ENCODE results near the gene GEMIN7. TPM values are rescaled to one million over a fixed set of nuclear protein-coding genes. Genes with fewer than 3 reads are reported as not detected.

GEMIN7 gene
- total RNA-seq, 4 donors from 2014 or later = 22.2 to 34.1 (median 27.9) TPM

DNA sequence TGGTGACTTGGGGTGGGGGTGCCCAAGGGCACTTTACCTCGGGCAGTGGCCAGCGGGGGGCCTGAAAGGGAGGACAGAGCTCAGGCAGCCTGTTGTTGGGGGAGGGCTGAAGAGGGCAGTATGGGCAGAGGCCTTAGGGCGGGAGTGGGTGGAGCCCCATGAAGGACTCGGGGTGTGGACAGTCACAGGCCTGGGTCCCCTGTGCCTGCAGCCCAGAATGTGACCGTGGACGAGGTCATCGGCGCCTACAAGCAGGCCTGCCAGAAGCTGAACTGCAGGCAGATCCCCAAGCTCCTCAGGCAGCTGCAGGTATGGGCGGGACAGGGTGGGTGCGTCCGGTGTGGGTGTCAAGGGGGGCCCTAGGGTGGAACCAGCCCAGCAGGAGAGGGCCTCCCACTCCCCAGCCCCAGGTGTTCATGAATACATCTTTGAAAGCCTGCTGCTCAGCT, 59.3 kb downstream of the GEMIN7 start:
- ATAC-seq (ENCODE audit: low FRiP score) (no peak), DNase-seq (ENCODE audit: low spot score) (no peak)
- no peak for TF ChIP-seq CTCF (IDR thresholded peaks at IDR 0.05)

GRCh38 chr19:45139286-45140143, 60.5 kb downstream of the GEMIN7 start:
- no peak for TF ChIP-seq CTCF (IDR thresholded peaks at IDR 0.05)
- ATAC-seq (ENCODE audit: low FRiP score) = no peak

DNA sequence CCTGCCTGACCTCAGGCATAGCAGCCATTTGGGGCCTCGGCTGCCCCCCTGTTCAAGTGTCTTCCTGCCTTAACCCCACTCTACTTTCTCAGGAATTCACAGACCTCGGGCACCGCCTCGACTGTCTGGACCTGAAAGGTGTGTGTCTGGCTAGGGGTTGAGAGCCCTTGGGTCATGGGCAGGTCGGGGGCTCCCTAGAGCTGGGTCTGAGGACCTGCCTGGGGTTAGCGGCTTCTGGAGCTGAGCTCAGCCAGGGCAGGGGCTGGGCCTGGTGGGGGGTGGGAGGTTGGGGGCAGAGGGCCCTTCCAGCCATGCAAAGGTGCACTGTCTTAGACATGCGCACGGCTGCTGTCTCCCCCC, 61.1 kb downstream of the GEMIN7 start:
- TF ChIP-seq CTCF (IDR thresholded peaks at IDR 0.05) = no peak
- no peak for ATAC-seq (ENCODE audit: low FRiP score)
- DNase-seq (ENCODE audit: low spot score) = no peak

More at GRCh38 chr19:45139286-45140143, 60.5 kb downstream of the GEMIN7 start:
- DNase-seq (ENCODE audit: low spot score) = no peak

- no peak for DNase-seq (ENCODE audit: low spot score)
- no peak for ATAC-seq (ENCODE audit: low FRiP score)
- no peak for TF ChIP-seq CTCF (IDR thresholded peaks at IDR 0.05)
Measured at GRCh38 chr19:45140533-45140932, 61.5 kb downstream of the GEMIN7 start.

Small RNA genes lying within 50 kb of the gene (small RNA-seq; reads per million reads assigned to genes)
- gene RNU6-611P = not detected

Other genes starting within 250 kb of the GEMIN7 start
- gene NECTIN2, start 233.0 kb upstream of the GEMIN7 start, total RNA-seq = 100 to 1,000 TPM in 2 of 4 donors, 10 to 100 TPM in 2; 58.6 to 129 (median 90.2) TPM
- gene TOMM40, start 188.0 kb upstream of the GEMIN7 start, total RNA-seq = 100 to 1,000 TPM in 1 of 4 donors, 10 to 100 TPM in 3; 37.2 to 121 (median 44.2) TPM
- 100 to 1,000 TPM; 248 to 920 (median 429) TPM for gene APOE, start 173.5 kb upstream of the GEMIN7 start, total RNA-seq
- gene APOC1, start 164.7 kb upstream of the GEMIN7 start, total RNA-seq = 100 to 1,000 TPM in 1 of 4 donors, 10 to 100 TPM in 3; 12.3 to 121 (median 21.8) TPM
- gene APOC4, start 137.0 kb upstream of the GEMIN7 start, total RNA-seq = not detected
- 1 to 10 TPM in 2 of 4 donors, not detected in 2; 1.9 to 9.0 TPM for gene APOC2, start 133.2 kb upstream of the GEMIN7 start, total RNA-seq
- gene CLPTM1, start 123.9 kb upstream of the GEMIN7 start, total RNA-seq = 10 to 100 TPM; 58.8 to 77.5 (median 70.2) TPM
- 10 to 100 TPM in 2 of 4 donors, 1 to 10 TPM in 2; 5.8 to 26.5 (median 13.5) TPM for gene RELB, start 77.8 kb upstream of the GEMIN7 start, total RNA-seq
- gene CLASRP, start 40.2 kb upstream of the GEMIN7 start, total RNA-seq = 10 to 100 TPM; 49.3 to 78.2 (median 73.4) TPM
- gene ZNF296, start 2.8 kb upstream of the GEMIN7 start, total RNA-seq = 1 to 10 TPM in 2 of 4 donors, under 1 TPM in 2; 0.31 to 1.7 (median 1.1) TPM
- gene PPP1R37, start 13.9 kb downstream of the GEMIN7 start, total RNA-seq = 10 to 100 TPM; 13.6 to 23.7 (median 19.4) TPM
- under 1 TPM in 2 of 4 donors, not detected in 2; 0.19 to 0.72 TPM for gene NKPD1, start 81.7 kb downstream of the GEMIN7 start, total RNA-seq
- gene TRAPPC6A, start 99.0 kb downstream of the GEMIN7 start, total RNA-seq = 10 to 100 TPM; 20.8 to 30.4 (median 23.8) TPM
- gene BLOC1S3, start 99.5 kb downstream of the GEMIN7 start, total RNA-seq = 10 to 100 TPM in 1 of 4 donors, 1 to 10 TPM in 3; 6.4 to 13.1 (median 8.2) TPM
- 1 to 10 TPM; 1.4 to 4.1 (median 2.7) TPM for gene EXOC3L2, start 166.1 kb downstream of the GEMIN7 start, total RNA-seq
- 10 to 100 TPM; 10.6 to 14.8 (median 12.0) TPM for gene MARK4, start 172.0 kb downstream of the GEMIN7 start, total RNA-seq
- gene CKM, start 243.6 kb downstream of the GEMIN7 start, total RNA-seq = not detected

Measured in omental fat pad (tissue), 4 donors.